CD4-positive, alpha-beta T cell treated with Interleukin-6 for 4 hours (primary cell): ENCODE data around the gene RAI14.
"Not testable (repeated sequence)": the region's sequence is repeated elsewhere in the genome, so short reads cannot be mapped to it uniquely, and the experiment has no call there.

Experiments
- DNase-seq: peaks from one replicate; pipeline ENCODE4 v3.0.0-alpha.2; 2020; ENCODE audit warnings: mixed read lengths

The RAI14 gene

DNA sequence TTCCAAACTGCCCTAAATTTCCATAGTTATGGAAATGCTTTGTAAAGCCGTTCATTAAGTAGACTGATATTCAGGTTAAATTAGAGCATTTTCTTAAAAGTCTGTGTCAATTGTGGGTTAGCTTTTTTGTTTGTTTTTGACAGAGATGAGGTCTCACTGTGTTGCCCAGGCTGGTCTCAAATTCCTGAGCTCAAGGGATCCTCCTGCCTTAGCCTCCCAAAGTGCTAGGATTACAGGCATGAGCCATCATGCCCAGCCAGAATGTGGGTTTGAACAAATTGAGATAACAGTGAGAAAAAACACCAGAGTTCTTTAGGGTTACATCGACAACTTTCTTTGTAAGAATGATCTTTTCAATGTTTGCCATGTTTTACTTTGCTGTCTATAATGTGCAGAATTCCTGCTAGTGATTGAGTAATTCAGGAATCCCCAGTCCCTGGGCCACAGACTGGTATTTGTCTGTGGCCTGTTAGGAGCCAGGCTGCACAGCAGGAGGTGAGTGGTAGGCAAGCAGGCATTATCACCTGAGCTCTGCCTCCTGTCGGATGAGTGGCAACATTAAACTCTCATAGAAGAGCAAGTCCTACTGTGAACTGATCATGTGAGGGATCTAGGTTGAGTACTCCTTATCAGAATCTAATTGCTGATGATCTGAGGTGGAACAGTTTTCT, 80.5 kb downstream of the RAI14 start:
- no peak for DNase-seq

DNA sequence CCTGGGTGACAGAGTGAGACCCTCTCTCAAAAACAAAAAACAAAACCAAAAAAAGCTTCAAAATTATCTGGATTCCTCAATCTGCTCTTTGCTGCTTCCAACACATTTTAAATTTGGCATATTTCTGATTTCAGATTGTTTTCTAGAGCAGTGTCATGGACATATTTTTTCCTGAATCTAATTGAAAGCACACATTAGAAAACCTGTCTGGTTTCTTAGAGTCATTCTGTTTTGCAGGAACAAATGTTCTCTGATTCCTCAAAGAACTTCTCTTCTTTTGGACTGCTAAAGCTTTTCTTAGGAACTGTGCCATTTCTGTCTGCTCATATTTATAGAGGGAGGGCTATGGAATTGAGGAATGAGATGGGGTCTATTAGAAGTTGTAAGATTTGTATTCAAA, 81.6 kb downstream of the RAI14 start:
- no peak for DNase-seq

DNA sequence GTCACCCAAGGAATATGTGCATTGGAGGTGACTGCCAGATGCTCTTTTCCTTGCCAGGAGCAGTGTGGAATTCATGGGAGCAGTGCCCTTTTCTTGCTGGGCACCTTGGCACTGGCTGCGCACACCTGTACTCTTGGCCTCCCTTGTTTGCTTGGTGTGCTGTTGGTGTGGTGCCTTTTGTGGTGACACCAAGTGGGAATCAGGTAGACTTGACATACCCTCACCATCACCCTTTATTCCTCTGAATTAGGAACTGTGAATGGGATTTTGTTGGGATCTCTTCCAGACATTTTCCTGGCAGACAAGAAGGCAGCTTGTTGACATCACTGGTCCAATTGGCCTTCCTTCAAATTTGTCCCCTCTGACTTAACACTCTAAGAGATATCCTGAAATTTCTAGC, 82.3 kb downstream of the RAI14 start:
- DNase-seq: no peak

DNA sequence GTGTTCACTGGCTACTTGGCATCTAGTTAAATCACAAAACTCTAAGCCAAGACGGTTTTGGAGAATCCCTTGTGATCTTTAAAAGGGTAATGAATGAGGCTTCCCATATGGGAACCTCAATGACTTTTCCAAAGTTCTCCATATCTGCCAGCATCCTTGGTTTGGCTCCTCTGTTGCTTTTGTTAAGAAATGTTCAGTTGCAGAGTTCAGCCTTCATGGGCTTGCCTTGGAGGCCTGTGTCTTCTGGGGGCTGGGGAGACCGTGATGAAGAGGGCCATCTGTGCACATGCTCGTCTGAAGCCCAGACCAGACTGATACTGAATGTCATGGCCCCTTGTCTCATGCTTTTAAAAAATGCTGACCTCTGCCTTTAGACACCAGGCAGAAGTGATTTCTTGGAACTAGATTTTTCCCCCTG, 84.3 kb downstream of the RAI14 start:
- DNase-seq: no peak

DNA sequence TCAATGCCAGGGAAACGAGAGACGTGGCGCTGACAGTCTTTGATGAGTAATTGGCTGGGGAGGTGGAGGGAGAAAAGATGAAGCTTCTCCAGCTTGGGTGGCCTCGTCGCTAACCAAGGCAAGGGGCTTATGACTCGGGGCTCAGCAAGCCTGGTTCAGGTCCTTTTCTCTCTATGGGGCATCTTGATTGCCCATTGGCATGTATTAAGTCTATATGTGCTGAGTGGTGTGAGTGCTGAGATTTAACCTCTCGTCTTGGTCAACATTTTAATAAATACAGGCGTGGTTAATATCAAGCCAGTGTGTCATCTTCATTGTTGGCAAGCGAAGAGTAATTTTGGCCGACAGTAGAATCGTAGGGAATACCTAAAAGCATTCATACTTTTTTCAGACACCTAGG, 85.9 kb downstream of the RAI14 start:
- no peak for DNase-seq

DNA sequence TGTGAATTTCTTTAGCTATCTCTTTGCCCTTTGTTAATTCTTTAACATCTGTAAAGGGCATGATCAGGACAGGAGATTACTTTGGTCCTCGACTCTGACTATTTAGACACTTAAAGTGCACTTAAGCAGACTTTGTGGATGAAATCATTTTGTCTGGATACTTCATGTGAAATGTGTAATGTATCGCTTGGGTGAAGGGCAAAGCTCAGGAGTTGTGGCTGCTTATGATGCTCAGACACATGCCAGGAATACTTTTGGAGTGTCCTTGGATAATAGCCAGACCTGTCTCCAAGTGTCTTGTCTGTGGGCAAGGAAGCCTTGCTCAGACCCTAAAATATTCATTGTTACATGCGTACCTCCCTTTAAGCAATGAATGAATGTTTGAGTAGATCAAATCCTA, 87.8 kb downstream of the RAI14 start:
- no peak for DNase-seq

DNA sequence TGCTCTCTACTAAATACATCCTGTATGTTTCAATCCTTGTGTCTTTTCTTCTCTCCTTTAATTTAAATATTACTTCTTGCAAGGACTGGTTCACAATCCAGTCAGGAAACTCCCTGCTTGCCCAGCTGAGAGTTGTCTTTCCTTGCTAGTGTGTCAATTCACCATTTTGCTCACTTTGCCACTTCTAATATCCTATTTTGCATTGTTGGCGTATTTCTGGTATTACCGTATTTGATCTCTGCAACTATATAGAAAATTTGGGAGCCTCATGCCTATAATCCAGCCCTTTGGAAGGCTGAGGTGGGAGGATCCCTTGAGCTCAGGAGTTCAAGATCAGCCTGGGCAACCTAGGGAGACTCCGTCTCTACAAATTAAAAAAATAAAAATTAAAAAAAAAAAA, 92.3 kb downstream of the RAI14 start:
- DNase-seq: no peak

DNA sequence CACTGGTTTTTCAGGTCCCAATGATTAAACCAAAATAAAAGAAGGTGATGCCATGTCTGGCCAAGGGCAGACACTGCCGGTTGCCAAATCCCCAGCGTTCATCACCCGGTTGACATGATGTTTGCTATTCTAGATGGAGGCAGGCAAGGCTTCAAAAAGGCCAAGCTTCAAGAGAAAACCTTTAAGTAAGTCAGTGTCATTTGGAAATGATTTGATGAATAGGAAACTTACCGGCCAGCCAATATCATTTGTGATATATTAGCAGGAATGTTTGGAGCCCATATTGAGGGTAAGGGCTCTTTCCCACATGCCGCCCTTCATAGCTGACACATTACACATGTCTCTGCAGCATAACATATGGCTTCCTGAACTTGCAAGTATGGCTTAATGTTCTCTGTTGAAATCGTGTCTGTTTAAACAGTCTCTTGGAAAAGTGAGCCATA, 93.3 kb downstream of the RAI14 start:
- DNase-seq: no peak

DNA sequence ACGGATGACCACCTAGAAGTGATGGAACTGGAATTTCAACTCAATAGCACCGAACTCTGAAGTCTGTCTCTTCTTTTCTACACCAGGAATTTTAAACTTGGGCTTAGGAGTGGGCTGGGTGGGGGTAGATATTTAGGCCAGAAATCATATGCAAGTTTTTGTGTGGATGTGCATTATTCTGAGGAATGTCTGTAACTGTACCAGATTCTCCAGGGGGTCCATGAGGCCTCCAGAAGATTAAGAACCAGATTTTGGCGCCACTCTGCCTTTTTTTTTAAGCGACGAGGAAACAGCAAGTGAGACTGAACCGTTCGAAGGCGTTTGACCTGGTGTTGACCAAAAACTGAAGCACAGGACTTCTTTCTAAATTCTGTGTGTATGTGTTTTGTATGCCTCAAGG, 94.1 kb downstream of the RAI14 start:
- no peak for DNase-seq

DNA sequence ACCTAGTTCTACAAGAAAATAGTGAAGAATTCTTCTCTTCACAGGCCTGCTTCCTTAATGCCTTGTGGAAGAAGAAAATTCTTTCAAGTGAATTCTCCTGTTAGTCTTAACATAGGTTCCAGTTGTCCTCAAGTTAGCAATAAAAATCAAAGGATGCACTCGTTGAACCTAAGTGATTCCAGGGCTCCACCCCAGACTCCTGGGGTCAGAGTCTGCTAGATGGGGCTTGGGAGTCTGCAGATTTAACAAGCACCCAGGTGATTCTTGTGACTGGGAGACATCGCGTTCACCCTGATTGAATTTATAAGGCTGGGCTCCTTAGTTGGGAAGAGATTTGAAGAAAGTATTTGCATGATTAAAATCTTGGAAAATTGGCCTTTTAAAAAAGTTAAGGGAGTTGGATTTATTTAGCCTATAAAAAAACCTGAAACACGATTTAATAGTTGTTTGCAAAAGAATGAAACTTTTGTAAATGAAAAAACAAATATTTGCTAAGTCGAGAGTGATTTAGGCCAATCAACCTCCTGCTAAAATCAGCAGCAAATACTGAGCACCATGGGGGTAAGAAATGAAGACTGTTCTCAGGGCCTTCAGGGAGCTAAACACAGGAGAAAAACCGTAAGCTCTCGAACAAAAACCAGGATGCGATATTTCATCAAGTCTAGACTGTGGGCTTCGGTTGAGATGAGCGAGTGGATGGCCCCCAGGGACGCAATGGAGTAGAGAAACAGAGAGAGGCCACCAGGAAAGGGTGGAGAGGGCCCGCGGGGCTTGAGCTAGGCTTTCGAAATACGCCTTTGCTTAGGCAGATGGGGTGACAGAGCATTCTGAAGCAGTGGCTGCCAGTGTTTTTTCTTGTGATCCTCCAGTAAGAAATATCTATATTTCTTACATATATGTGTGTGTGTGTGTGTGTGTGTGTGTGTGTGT, 95.9 kb downstream of the RAI14 start:
- no peak for DNase-seq

DNA sequence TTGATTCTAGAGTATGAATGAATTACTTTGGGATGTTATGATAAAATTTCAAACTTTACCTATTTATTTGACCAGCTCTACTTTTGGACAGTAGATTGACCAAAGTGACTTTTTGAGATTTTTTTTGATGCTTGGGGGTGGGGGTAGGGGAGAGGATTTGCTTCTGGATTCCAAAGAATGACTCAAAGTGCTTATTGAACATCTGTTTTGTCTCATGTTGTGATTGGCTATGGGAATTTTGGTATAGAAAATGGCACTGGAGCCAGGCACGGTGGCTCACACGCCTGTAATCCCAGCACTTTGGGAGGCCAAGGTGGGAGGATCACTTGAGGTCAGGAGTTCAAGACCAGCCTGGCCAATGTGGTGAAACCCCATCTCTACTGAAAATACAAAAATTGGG, 97.1 kb downstream of the RAI14 start:
- DNase-seq: not testable (repeated sequence)

DNA sequence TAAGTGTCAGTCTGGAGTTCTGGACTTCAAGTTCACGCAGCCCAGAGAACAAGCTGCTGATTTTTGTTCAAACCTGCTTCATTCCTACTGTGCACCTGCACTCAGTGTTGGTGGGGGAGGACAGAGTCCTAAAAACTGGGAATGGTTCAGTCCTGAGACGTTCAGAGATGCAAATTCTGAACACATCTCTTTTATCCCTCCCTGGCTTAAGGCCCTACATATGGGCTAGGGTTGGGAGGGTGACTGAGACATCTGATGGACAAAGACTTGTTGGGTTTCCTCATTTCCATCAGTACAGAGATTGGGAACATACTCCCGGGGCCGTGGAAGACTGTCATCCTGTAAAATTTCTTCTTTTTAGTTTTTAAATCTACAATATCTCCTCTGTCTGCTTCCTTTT, 99.8 kb downstream of the RAI14 start:
- DNase-seq: no peak

DNA sequence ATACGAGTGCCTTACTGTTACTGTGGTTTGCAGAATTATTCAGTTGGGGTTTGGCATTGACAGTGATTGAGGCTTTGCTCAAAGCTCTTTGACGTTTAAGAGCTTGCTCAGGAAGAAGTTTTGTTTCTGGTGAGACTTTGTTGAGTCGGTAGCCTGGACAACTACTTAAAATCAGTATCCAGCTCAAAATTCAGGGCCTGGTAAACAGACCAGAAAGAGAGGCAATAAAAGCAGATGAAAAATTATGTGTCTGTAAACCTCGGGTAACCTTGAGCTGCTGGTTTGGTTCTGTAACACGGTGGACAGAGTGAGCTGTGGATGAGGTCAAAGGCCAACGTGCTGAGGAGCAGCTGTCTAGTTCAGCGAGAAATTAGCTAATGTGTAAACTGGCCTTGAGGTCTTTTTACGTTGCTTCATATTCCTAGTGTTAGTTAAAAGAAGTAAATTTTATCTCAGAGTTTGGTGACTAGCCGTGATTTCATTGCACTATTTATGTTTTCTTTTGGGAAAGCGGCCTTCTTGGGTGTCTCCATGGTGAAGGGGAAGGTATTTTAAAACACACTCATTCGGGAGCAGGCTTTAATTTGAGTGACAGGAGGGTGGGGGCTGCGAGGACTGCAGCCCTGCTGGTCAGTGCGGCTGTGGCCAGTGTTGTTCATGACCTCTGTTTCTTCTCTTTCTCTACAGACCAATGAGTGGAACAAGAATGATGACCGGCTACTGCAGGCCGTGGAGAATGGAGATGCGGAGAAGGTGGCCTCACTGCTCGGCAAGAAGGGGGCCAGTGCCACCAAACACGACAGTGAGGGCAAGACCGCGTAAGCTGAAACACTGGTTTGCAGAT, 100.9 kb downstream of the RAI14 start:
- DNase-seq: no peak

DNA sequence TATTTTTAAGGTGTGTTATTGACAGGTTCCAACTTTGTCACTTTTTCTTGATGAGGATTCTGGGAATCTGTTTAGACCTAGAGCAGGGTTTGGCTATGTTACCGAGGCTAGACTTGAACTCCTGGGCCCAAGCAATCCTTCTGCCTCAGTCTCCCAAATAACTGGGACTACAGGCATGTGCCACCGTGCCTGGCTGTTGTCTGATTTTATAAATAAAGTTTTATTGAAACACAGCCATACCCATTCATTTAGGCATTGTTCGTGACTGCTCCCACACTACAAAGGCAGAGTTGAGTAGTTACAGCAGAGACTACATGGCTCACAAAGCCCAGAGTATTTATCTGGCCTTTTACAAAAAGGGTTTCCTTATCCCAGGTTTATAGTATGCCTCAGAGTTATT, 102.4 kb downstream of the RAI14 start:
- DNase-seq: no peak

DNA sequence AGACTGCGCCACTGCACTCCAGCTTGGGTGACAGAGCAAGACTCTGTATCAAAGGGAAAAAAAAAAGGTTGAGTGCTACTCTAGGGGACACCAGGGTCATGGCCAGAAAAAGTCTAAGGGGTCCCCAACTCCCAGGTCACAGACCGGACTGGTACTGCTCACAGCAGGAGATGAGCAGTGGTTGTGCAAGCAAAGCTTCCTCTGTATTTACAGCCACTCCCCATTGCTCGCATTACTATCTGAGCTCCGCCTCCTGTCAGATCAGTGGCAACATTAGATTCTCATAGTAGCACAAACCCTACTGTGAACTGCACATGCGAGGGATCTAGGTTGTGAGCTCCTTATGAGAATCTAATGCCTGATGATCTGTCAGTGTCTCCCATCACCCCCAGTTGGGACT, 103.1 kb downstream of the RAI14 start:
- DNase-seq: not testable (repeated sequence)

DNA sequence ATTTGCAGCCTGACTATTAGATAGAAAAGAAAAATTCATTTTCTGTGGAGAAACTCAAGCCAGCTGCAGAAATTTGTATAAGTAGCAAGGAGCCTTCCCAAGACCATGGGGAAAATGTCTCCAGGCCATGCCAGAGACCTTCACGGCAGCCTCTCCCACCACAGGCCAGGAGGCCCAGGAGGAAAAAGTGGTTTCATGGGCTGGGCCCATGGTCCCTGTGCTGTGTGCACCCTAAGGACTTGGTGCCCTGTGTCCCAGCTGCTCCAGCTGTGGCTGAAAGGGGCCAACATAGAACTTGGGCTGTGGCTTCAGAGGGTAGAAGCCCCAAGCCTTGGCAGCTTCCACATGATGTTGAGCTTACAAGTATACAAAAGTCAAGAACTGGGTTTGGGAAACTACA, 109.5 kb downstream of the RAI14 start:
- no peak for DNase-seq

DNA sequence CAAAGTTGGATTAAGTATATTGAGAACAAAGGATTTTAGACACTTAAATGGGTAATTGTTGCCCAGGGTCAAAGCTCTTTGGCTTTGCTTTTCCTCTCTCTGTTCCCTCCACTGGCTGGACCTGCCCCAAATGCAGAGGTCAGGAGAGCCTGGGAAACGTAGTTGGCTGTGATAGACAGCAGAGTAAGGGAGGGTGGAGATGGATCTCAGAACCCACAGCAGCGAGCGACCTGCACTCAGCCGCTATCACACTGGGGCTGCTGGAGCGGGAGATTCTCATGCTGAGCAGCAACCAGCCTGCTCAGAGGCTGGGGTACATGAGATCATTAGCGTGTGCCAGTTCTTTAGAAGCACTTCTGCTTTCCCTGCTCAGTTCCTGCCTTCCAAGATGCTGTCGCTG, 111.1 kb downstream of the RAI14 start:
- DNase-seq: no peak

DNA sequence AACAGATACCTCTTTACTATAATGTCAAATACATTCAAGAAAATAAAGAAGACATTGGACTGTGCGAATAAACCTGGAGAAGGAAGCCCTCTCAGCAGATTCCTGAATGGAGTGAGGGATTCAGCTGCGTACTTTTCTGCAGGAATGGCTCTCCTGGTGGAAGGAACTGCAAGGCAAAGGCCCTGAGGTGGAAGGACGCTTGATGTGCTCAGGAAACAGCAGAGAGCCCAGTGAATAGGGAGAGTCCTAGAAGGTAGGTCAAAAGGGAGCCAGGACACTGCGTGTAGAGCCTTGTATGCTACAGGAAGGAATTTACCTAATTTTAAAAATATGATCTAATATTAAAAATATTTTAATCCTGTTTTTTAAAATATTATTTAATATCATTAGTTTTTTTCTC, 114.4 kb downstream of the RAI14 start:
- DNase-seq: no peak

DNA sequence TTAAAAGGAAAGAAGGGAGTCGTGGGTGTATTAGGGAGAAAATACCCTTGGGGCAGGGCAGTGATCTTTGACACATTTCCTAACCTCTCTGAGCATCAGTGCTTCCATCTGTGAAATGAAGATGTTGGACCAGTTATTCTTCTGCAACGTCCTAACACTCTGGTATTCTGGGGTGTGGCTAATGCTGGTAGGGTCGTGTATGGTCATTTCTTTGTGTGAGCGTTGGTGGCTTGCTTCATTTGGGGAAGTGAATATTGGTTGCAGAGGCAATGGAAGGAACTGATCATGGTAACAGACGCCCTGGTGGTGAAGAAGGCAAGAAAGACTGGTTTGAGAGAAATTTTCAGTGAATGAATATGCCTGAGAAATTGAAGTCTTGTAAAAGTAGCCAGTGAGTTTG, 114.9 kb downstream of the RAI14 start:
- no peak for DNase-seq

DNA sequence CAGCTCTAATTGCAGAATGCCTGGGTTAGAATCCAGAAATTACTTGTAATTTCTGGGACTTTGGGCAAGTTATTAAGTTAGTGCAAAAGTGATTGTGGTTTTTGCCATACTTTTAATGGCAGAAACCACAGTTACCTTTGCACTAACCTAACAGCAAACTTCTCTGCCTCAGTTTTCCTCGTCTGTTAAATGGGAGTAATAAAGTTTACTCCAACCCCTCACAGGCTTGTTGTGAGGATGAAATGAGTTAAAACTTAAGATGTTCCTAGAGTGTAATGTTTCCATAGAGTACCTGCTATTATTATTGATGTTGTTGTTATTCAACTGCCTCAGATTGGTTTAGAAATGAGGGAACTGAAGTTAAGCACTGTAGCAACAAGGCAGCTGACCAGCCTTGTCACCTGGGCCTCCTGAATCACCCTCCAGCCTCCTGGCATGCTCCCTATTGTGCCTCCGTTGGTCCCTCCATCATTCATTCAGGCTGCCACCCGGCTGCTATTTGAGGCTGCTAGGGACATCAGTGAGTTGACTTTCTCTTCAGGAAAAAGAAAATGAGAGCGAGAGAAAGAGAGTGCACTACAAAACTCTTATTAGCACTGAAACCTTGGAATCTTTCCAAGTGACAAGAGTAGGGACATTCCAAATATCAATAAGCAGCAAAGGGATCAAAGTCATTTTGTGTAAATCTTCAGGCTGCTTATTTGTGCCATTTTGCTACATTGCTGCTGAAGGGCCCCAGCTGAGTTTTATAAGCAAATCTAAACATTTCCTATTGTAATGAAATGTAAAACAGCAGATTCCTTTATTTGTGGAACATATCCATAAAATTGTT, 116.4 kb downstream of the RAI14 start:
- no peak for DNase-seq

DNA sequence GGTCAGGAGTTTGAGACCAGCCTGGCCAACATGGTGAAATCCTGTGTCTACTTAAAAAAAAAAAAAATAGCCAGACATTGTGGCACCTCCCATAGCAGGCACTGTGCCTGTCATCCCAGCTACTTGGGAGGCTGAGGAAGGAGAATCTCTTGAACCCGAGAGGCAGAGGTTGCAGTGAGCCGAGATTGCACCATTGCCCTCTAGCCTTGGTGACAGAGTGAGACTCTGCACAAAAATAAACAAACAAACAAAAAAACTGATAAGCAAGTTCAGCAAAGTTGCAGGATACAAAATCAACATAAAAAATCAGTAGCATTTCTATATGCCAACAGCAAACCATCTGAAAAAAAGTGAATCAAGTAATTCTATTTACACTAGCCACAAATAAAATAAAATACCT, 118.0 kb downstream of the RAI14 start:
- DNase-seq: no peak

DNA sequence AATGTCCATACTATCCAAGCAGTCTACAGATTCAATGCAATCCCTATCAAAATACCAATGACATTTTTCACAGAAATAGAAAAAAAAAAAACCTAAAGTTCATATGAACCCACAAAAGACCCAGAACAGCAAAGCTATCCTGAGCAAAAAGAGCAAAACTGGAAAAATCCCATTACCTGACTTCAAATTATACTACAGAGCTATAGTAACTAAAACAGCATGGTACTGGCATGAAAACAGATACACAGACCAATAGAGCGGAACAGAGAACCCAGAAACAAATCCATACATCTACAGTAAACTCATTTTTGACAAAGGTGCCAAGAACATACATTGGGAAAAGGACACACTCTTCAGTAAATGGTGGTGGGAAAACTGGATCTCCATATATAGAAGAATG, 118.5 kb downstream of the RAI14 start:
- DNase-seq: not testable (repeated sequence)

DNA sequence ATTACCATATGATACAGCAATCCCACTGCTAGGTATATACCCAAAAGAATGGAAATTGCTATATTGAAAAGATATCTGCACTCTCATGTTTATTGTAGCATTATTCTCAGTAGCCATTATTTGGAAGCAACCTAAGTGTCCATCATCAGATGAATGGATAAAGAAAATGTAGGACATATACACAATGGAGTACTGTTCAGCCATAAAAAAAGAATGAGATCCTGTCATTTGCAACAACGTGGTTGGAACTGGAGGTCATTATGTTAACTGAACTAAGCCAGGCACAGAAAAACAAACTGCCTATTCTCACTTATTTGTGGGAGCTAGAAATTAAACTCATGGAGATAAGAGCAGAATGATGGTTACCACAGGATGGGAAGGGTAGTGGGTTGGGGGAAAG, 119.8 kb downstream of the RAI14 start:
- no peak for DNase-seq
